ENCODE results near the gene TREH.

The TREH gene

DNA sequence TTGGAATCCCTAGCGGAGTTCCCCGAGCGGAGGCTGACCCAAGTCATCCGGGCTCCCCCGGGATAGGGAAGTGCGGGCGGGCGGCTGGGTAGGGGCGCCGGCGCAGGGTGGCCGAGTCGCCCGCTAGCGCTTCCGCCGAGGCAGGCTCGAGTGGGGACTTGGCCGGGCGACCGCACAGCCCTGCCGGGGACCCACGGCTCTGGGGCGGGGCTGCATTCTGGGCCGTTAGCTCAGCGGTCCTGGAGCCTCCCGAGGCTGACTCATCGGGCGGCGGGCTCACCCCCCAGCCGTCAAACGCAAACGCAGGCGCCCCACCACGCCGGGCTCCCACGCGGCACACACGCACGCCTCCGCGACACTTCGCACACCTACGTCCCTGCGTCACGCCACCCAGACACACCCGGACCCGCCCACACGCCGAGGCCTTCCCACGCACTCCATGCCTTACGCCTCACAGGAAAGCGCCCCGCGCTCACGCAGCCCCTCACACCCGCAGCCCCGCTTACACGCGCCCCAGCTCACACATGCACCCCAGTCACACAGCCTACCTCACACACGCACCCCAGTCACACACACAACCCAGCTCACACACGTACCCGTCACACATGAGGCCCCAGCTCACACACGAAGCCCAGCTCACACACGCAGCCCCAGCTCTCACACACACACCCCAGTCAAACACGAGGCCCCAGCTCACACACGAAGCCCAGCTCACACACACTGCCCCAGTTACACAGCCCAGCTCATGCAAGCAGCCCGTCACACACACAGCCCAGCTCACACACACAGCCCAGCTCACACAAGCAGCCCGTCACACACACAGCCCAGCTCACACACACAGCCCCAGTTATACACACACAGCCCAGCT is 70.9 kb downstream of the TREH start:
- peak; percentile 90 to 92 for DNase-seq (ENCODE audit: low read depth in 2 of 2)
- H3K4me3 ChIP-seq (replicated peaks in 1 of 2; ENCODE audit: low read depth in 2 of 2, low read length in 2 of 2): peak overlapping the region; percentile 67 to 96
- TF ChIP-seq, protein P1, sequence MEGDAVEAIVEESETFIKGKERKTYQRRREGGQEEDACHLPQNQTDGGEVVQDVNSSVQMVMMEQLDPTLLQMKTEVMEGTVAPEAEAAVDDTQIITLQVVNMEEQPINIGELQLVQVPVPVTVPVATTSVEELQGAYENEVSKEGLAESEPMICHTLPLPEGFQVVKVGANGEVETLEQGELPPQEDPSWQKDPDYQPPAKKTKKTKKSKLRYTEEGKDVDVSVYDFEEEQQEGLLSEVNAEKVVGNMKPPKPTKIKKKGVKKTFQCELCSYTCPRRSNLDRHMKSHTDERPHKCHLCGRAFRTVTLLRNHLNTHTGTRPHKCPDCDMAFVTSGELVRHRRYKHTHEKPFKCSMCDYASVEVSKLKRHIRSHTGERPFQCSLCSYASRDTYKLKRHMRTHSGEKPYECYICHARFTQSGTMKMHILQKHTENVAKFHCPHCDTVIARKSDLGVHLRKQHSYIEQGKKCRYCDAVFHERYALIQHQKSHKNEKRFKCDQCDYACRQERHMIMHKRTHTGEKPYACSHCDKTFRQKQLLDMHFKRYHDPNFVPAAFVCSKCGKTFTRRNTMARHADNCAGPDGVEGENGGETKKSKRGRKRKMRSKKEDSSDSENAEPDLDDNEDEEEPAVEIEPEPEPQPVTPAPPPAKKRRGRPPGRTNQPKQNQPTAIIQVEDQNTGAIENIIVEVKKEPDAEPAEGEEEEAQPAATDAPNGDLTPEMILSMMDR (IDR thresholded peaks at IDR 0.05; ENCODE audit: low read depth, low read length): no peak

DNA sequence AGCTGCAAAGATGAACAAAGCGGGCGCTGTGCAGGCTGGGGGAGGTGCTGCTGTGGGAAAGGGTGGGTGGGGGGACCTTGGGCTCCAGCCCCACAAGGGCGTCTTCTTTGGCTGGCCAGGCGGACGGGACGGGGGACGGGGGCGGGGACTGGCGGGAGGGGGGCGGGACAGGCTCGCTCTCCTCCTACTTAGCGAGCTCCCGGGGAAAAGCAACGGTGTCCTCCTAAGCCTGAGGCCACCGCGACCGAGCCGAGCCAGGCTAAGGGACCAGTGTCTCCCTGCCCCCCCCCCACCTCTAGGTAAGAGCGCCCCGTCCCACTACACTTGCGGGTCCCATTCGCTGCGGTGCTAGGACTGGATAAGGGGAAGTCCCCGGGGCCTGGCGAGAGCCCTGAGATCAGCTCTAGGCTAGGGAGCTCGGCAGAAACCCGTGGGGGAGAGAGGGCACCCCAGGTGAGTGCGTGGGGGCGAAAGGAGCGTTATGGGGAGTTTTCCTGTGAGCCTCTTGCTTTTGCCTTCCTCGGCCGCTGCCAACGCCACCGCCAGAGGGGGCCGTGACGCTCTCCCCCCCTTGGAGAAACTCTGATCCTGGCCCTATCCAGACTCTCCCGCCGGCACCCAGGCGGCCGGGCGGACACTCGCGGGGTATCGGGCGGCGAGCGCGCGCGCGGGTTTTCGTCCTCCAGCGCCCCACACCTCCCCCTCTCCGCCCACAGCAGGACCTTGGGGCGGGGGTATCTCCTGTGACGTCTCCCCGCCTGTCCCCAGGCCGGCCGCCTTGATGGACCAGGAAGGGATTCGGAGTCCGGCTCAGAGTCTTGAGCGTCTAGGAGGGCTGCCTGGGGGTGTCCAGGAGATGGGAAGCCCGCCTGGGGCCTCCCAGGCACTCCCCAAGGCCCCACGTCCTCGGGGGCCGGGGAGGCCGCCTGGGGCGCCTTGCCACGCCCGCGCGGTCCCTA is 71.8 kb downstream of the TREH start, which contains the start of gene PHLDB1:
PHLDB1 (plus strand) TSS at position 215 of the 959 bp plus-strand sequence. CDS start 6,222 bp downstream, outside the sequence.
- peak; percentile 79 to 85 for DNase-seq (ENCODE audit: low read depth in 2 of 2)
- H3K4me3 ChIP-seq (replicated peaks in 1 of 2; ENCODE audit: low read depth in 2 of 2, low read length in 2 of 2): peak within 1 kb of the TSS; percentile 67 to 96
- TF ChIP-seq, protein P1 (IDR thresholded peaks at IDR 0.05; ENCODE audit: low read depth, low read length): peak; percentile 62

Measured in cardiac fibroblast (primary cell).